Gastrocnemius medialis (tissue), 4 donors: Measurements from ENCODE around the gene GFY. TPM values are rescaled to one million over a fixed set of nuclear protein-coding genes. Genes with fewer than 3 reads are reported as not detected.
"Not testable (repeated sequence)": the region's sequence is repeated elsewhere in the genome, so short reads cannot be mapped to it uniquely, and the experiment has no call there.

Experiments used
- ATAC-seq, 2 donors: fragments of 150-250 bp; one replicate each; pipeline ENCODE4 v1.9.1; 2016
- DNase-seq, 2 donors: peaks; one replicate each; pipeline ENCODE4 v3.0.0-alpha.2; 2019
- H3K27ac ChIP-seq, 4 donors: fragments of 200-600 bp; sonication (generic); 1 replicate in 1 of 4; 2 replicates in 3 of 4; pipeline ENCODE4 v1.5.1; 2016 to 2018; ENCODE audit warnings: mild to moderate bottlenecking in 2 of 4, moderate library complexity in 1 of 4
- H3K27me3 ChIP-seq, 3 donors: fragments of 200-600 bp; sonication (generic) in 2 of 3; 1 replicate in 1 of 3; 2 replicates in 2 of 3; pipeline versions ENCODE4 v1.5.1 to v1.6.0; 2016 to 2019; ENCODE audit warnings: mild to moderate bottlenecking in 1 of 3, moderate library complexity in 1 of 3
- H3K36me3 ChIP-seq, 2 donors: fragments of 200-600 bp; sonication (generic) in 1 of 2; one replicate each; pipeline ENCODE4 v1.5.1; 2017 to 2018
- H3K4me1 ChIP-seq, 2 donors: fragments of 200-600 bp; sonication (generic) in 1 of 2; one replicate each; pipeline ENCODE4 v1.5.1; 2016 to 2017; ENCODE audit warnings: mild to moderate bottlenecking in 2 of 2
- H3K4me3 ChIP-seq, 4 donors: fragments of 200-600 bp; sonication (generic) in 3 of 4; 1 replicate in 1 of 4; 2 replicates in 3 of 4; pipeline ENCODE4 v1.5.1; 2016 to 2019; ENCODE audit warnings: mild to moderate bottlenecking in 2 of 4
- H3K9me3 ChIP-seq, 3 donors: fragments of 200-600 bp; sonication (generic) in 2 of 3; 1 replicate in 1 of 3; 2 replicates in 2 of 3; pipeline ENCODE4 v1.5.1; 2016 to 2019
- POLR2A ChIP-seq, 2 donors: fragments of 450-650 bp; IDR thresholded peaks; one replicate each; pipeline ENCODE4 v1.6.1; 2017; ENCODE audit warnings: antibody characterized with exemption in 2 of 2, mild to moderate bottlenecking in 2 of 2, moderate library complexity in 2 of 2
- in situ Hi-C, 4 donors: fragments of 200-750 bp; cut with MboI; loops; one replicate each; pipeline versions ENCODE4 v1.15.0 to v1.8.0; 2017; ENCODE audit warnings: low sequenced_read_pairs in 4 of 4
- intact Hi-C: fragments of 100-400 bp; cut with DNase I; formaldehyde crosslinking; loops from one replicate; pipeline ENCODE4 v1.15.1; 2023; ENCODE audit warnings: low total_unique reads
- total RNA-seq, 4 donors: library from RNA; depleted of rRNA; stranded (reverse); fragments of >200 nt; gene quantifications; one replicate each; pipeline versions ENCODE4 v1.1.0 to v1.2.3, GENCODE V29; 2016
- TF ChIP-seq, protein P1 (sequence below), 5 experiments: fragments of 450-650 bp in 3 of 5; fragments of 200-600 bp in 2 of 5; sonication (generic) in 2 of 5; IDR thresholded peaks in 4 of 5; conservative IDR thresholded peaks in 1 of 5; 1 replicate in 4 of 5; 2 replicates in 1 of 5; pipeline ENCODE4 v1.5.1; 2016 to 2019; ENCODE audit warnings: antibody characterized with exemption in 5 of 5, mild to moderate bottlenecking in 3 of 5, moderate library complexity in 3 of 5

The GFY gene
- total RNA-seq, 4 donors from 2014 or later = not detected

DNA sequence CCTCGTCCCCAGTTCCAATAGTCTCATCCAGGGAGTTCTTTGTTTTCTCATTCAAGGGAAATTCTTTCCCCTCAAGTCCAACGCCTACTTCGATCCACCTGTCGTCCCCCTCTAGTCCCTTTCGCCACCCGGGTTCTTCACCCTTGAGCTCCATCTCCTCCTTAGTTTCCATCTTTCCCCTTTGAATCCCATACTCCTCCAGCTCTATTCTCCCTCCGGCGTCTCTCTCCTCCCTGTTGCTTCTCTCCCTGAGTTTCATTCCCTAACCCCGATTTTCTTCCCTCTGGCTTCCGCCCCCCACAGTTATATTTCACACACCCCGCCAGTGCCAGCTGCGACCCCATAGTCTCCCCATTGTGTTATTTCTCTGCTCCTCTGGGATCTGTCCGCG is 16.8 kb downstream of the GFY start:
- H3K36me3 ChIP-seq = peaks cover 0 to 6% of the 10 kb centered on the region in 2 donors
- in situ Hi-C loops (loop anchor here (5.0 to 10.0 kb wide), 4 partner anchors 47 to 217 kb away; partner anchors contain the start of gene KASH5 (in 1 of the 4)), intact Hi-C loops (loop anchor here (2.0 kb wide), 1 partner anchor 79 kb away; the partner anchor contains the start of genes DKKL1 and TEAD2)
- peak overlapping the region; percentile 61 to 99 (median 80) for H3K4me3 ChIP-seq
- no peaks in the 10 kb centered on the region for H3K4me1 ChIP-seq
- TF ChIP-seq, protein P1, sequence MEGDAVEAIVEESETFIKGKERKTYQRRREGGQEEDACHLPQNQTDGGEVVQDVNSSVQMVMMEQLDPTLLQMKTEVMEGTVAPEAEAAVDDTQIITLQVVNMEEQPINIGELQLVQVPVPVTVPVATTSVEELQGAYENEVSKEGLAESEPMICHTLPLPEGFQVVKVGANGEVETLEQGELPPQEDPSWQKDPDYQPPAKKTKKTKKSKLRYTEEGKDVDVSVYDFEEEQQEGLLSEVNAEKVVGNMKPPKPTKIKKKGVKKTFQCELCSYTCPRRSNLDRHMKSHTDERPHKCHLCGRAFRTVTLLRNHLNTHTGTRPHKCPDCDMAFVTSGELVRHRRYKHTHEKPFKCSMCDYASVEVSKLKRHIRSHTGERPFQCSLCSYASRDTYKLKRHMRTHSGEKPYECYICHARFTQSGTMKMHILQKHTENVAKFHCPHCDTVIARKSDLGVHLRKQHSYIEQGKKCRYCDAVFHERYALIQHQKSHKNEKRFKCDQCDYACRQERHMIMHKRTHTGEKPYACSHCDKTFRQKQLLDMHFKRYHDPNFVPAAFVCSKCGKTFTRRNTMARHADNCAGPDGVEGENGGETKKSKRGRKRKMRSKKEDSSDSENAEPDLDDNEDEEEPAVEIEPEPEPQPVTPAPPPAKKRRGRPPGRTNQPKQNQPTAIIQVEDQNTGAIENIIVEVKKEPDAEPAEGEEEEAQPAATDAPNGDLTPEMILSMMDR (IDR thresholded peaks at IDR 0.05 in 4 of 5, conservative IDR thresholded peaks at IDR 0.05 in 1 of 5) = no peak
- peak in 1 of 2 donors; percentile 37 for TF ChIP-seq POLR2A (IDR thresholded peaks at IDR 0.05)
- DNase-seq (no peak), ATAC-seq (no peak)
- H3K9me3 ChIP-seq = no peaks in the 10 kb centered on the region
- H3K27me3 ChIP-seq = peaks cover 42 to 52% (median 52%) of the 10 kb centered on the region in 3 donors
- peak overlapping the region; percentile 65 to 85 (median 82) for H3K27ac ChIP-seq

DNA sequence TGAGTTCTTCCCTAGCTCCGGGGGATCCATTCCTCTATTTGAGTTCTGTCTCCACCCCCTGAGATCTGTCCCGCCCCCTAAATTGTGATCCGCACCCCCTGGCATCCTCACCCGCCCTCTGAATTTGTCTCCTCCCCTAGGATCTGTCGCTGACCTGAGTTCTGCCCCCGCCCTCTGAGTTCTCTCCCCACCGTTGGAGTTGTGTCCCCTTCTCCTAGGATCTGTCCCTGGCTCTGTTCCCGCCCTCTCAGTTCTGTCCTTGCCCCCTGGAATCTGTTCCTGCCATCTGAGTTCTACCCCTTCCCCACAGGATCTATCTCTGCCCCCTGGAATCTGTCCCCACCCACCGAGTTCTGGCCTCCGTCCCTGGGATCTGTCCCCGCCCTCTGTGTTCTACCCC is 17.2 kb downstream of the GFY start:
- TF ChIP-seq, protein P1 (IDR thresholded peaks at IDR 0.05 in 4 of 5, conservative IDR thresholded peaks at IDR 0.05 in 1 of 5) = no peak
- no peak for TF ChIP-seq POLR2A (IDR thresholded peaks at IDR 0.05)
- H3K27ac ChIP-seq = peak overlapping the region; percentile 65 to 85 (median 82)
- peaks cover 0 to 6% of the 10 kb centered on the region in 2 donors for H3K36me3 ChIP-seq
- no peaks in the 10 kb centered on the region for H3K4me1 ChIP-seq
- in situ Hi-C loops = loop anchor here (5.0 to 10.0 kb wide), 4 partner anchors 48 to 218 kb away; partner anchors contain the start of gene KASH5 (in 1 of the 4)
- H3K9me3 ChIP-seq = no peaks in the 10 kb centered on the region
- peaks cover 38 to 48% (median 48%) of the 10 kb centered on the region in 3 donors for H3K27me3 ChIP-seq
- peak overlapping the region; percentile 61 to 99 (median 80) for H3K4me3 ChIP-seq
- intact Hi-C loops = loop anchor here (2.0 kb wide), 1 partner anchor 80 kb away; the partner anchor contains the start of genes DKKL1 and TEAD2
- ATAC-seq (peak in 1 of 2 donors; percentile 3), DNase-seq (peak; percentile 49 to 67)

DNA sequence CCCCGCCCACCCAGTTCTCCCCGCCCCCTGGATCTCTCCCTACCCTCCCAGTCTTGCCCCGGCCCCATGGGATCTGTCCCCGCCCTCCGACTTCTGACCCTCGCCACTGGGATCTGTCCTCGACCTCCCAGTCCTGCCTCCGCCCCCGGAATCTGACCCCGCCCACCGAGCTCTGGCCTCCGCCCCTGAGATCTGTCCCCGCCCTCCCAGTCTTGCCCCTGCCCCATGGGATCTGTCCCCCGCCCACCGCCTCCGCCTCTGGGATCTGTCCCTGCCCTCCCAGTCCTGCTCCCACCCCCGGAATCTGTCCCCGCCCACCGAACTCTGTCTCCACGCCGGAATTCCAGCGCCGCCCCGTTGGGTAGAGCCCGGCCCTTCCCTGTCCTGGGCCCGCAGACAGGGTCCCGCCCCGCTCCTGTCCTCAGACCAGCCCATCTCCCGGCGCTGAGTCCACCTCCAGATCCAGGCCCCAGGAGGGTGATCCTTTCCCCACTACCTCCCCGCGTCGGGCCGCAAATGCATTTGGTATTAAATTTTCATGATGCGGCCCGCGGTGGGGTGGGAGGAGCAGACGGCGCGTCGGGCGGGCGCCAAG is 17.7 kb downstream of the GFY start:
- in situ Hi-C loops = loop anchor here (5.0 to 10.0 kb wide), 4 partner anchors 48 to 218 kb away; partner anchors contain the start of gene KASH5 (in 1 of the 4)
- peak overlapping the region; percentile 61 to 99 (median 80) for H3K4me3 ChIP-seq
- intact Hi-C loops = loop anchor here (1.0 to 2.0 kb wide), 5 partner anchors 21 to 217 kb away; partner anchors contain the start of genes DKKL1 and TEAD2
- H3K27me3 ChIP-seq = peaks cover 34 to 44% (median 43%) of the 10 kb centered on the region in 3 donors
- no peak for TF ChIP-seq POLR2A (IDR thresholded peaks at IDR 0.05)
- TF ChIP-seq, protein P1 (IDR thresholded peaks at IDR 0.05 in 4 of 5, conservative IDR thresholded peaks at IDR 0.05 in 1 of 5) = no peak
- H3K9me3 ChIP-seq = no peaks in the 10 kb centered on the region
- peak; percentile 88 to 89 for DNase-seq
- H3K27ac ChIP-seq = peak overlapping the region; percentile 73 to 85 (median 82)
- no peaks in the 10 kb centered on the region for H3K4me1 ChIP-seq
- peak; percentile 45 to 49 for ATAC-seq
- H3K36me3 ChIP-seq = peaks cover 0 to 6% of the 10 kb centered on the region in 2 donors

- ATAC-seq = peak; percentile 90 to 91
- peaks cover 34 to 44% (median 37%) of the 10 kb centered on the region in 3 donors for H3K27me3 ChIP-seq
- peak overlapping the region; percentile 73 to 85 (median 82) for H3K27ac ChIP-seq
- peaks cover 0 to 6% of the 10 kb centered on the region in 2 donors for H3K36me3 ChIP-seq
- TF ChIP-seq POLR2A (IDR thresholded peaks at IDR 0.05) = no peak
- TF ChIP-seq, protein P1 (IDR thresholded peaks at IDR 0.05 in 4 of 5, conservative IDR thresholded peaks at IDR 0.05 in 1 of 5) = peak; percentile 78 to 92 (median 89)
- intact Hi-C loops = loop anchor here (1.0 to 2.0 kb wide), 5 partner anchors 21 to 217 kb away; partner anchors contain the start of genes DKKL1 and TEAD2
- no peaks in the 10 kb centered on the region for H3K4me1 ChIP-seq
- peak overlapping the region; percentile 61 to 99 (median 80) for H3K4me3 ChIP-seq
- peak; percentile 90 to 93 for DNase-seq
- in situ Hi-C loops = loop anchor here (5.0 to 10.0 kb wide), 4 partner anchors 49 to 219 kb away; partner anchors contain the start of gene KASH5 (in 1 of the 4)
- no peaks in the 10 kb centered on the region for H3K9me3 ChIP-seq
Observed at GRCh38 chr19:49443366-49444099, 18.3 kb downstream of the GFY start.

GRCh38 chr19:49444100-49444700 is 19.0 kb downstream of the GFY start:
- Histone ChIP-seq H3K27me3 (peaks cover 29 to 38% (median 31%) of the 10 kb centered on the region in 3 donors), H3K4me3 (peak overlapping the region in 1 of 4 donors; percentile 82), H3K27ac (peak overlapping the region in 3 of 4 donors; percentile 73 to 85 (median 85))
- H3K9me3 ChIP-seq, intact Hi-C loops, H3K4me1 ChIP-seq, ATAC-seq, DNase-seq, H3K36me3 ChIP-seq: not testable (repeated sequence)
- in situ Hi-C loops = loop anchor here (5.0 to 10.0 kb wide), 4 partner anchors 49 to 219 kb away; partner anchors contain the start of gene KASH5 (in 1 of the 4)
